ENCODE data around the gene TTC3.

TTC3 gene

GRCh38 chr21:37233551-37234146 lies 160.6 kb downstream of the TTC3 start:
- no peak overlapping the region for H3K4me3 ChIP-seq
- DNase-seq (ENCODE audit: low read depth, low spot score): no peak
- H3K36me3 ChIP-seq (ENCODE audit: insufficient read depth, low read length): peaks cover 20% of the 10 kb centered on the region; the same call in 1 of the 2 replicates
- TF ChIP-seq EZH2 (IDR thresholded peaks at IDR 0.05): no peak
- no peak for TF ChIP-seq POLR2AphosphoS5 (IDR thresholded peaks at IDR 0.05; ENCODE audit: borderline replicate concordance, low read depth, low read length)
- H3K9ac ChIP-seq (ENCODE audit: insufficient read length): no peak overlapping the region
- H3K9me3 ChIP-seq (ENCODE audit: low read depth, low read length): no peaks in the 10 kb centered on the region
- H3K27ac ChIP-seq: no peak overlapping the region

GRCh38 chr21:37237346-37237745 lies 164.3 kb downstream of the TTC3 start:
- DNase-seq (ENCODE audit: low read depth, low spot score): no peak
- H3K4me3 ChIP-seq: no peak overlapping the region
- peaks cover 3% of the 10 kb centered on the region; the same call in 1 of the 2 replicates for H3K36me3 ChIP-seq (ENCODE audit: insufficient read depth, low read length)
- H3K9me3 ChIP-seq (ENCODE audit: low read depth, low read length): no peaks in the 10 kb centered on the region
- TF ChIP-seq EZH2 (IDR thresholded peaks at IDR 0.05) (no peak), POLR2AphosphoS5 (IDR thresholded peaks at IDR 0.05; ENCODE audit: borderline replicate concordance, low read depth, low read length) (no peak), FOXP2 (optimal IDR thresholded peaks at IDR 0.05; ENCODE audit: control extremely low read depth, extremely low read length, insufficient read depth) (no peak)
- H3K27ac ChIP-seq: no peak overlapping the region
- no peak overlapping the region for H3K9ac ChIP-seq (ENCODE audit: insufficient read length)

GRCh38 chr21:37237764-37238163 lies 164.7 kb downstream of the TTC3 start:
- H3K27ac ChIP-seq: no peak overlapping the region
- H3K9ac ChIP-seq (ENCODE audit: insufficient read length): no peak overlapping the region
- no peaks in the 10 kb centered on the region for H3K9me3 ChIP-seq (ENCODE audit: low read depth, low read length)
- H3K4me3 ChIP-seq: no peak overlapping the region
- DNase-seq (ENCODE audit: low read depth, low spot score): no peak
- TF ChIP-seq FOXP2 (optimal IDR thresholded peaks at IDR 0.05; ENCODE audit: control extremely low read depth, extremely low read length, insufficient read depth) (no peak), EZH2 (IDR thresholded peaks at IDR 0.05) (no peak), POLR2AphosphoS5 (IDR thresholded peaks at IDR 0.05; ENCODE audit: borderline replicate concordance, low read depth, low read length) (no peak)
- H3K36me3 ChIP-seq (ENCODE audit: insufficient read depth, low read length): no peaks in the 10 kb centered on the region

GRCh38 chr21:37240978-37241377 lies 167.9 kb downstream of the TTC3 start:
- Histone ChIP-seq H3K4me3 (no peak overlapping the region), H3K27ac (no peak overlapping the region), H3K36me3 (ENCODE audit: insufficient read depth, low read length) (no peaks in the 10 kb centered on the region), H3K9me3 (ENCODE audit: low read depth, low read length) (no peaks in the 10 kb centered on the region), H3K9ac (ENCODE audit: insufficient read length) (no peak overlapping the region)
- TF ChIP-seq FOXP2 (optimal IDR thresholded peaks at IDR 0.05; ENCODE audit: control extremely low read depth, extremely low read length, insufficient read depth) (no peak), POLR2AphosphoS5 (IDR thresholded peaks at IDR 0.05; ENCODE audit: borderline replicate concordance, low read depth, low read length) (no peak), EZH2 (IDR thresholded peaks at IDR 0.05) (no peak)
- no peak for DNase-seq (ENCODE audit: low read depth, low spot score)

GRCh38 chr21:37241426-37241825 lies 168.4 kb downstream of the TTC3 start:
- no peaks in the 10 kb centered on the region for H3K36me3 ChIP-seq (ENCODE audit: insufficient read depth, low read length)
- no peak overlapping the region for H3K27ac ChIP-seq
- no peak for TF ChIP-seq EZH2 (IDR thresholded peaks at IDR 0.05)
- TF ChIP-seq FOXP2 (optimal IDR thresholded peaks at IDR 0.05; ENCODE audit: control extremely low read depth, extremely low read length, insufficient read depth): no peak
- no peak for TF ChIP-seq POLR2AphosphoS5 (IDR thresholded peaks at IDR 0.05; ENCODE audit: borderline replicate concordance, low read depth, low read length)
- no peak overlapping the region for H3K4me3 ChIP-seq
- no peak for DNase-seq (ENCODE audit: low read depth, low spot score)
- H3K9ac ChIP-seq (ENCODE audit: insufficient read length): no peak overlapping the region
- H3K9me3 ChIP-seq (ENCODE audit: low read depth, low read length): no peaks in the 10 kb centered on the region

- H3K9me3 ChIP-seq (ENCODE audit: low read depth, low read length): no peaks in the 10 kb centered on the region
- H3K27ac ChIP-seq: no peak overlapping the region
- H3K9ac ChIP-seq (ENCODE audit: insufficient read length): no peak overlapping the region
- H3K4me3 ChIP-seq: no peak overlapping the region
- no peaks in the 10 kb centered on the region for H3K36me3 ChIP-seq (ENCODE audit: insufficient read depth, low read length)
- no peak for DNase-seq (ENCODE audit: low read depth, low spot score)
- TF ChIP-seq FOXP2 (optimal IDR thresholded peaks at IDR 0.05; ENCODE audit: control extremely low read depth, extremely low read length, insufficient read depth) (no peak), POLR2AphosphoS5 (IDR thresholded peaks at IDR 0.05; ENCODE audit: borderline replicate concordance, low read depth, low read length) (no peak), EZH2 (IDR thresholded peaks at IDR 0.05) (no peak)
Measured at GRCh38 chr21:37243961-37244360, 170.9 kb downstream of the TTC3 start.

GRCh38 chr21:37244501-37245095 lies 171.5 kb downstream of the TTC3 start:
- no peak overlapping the region for H3K9ac ChIP-seq (ENCODE audit: insufficient read length)
- no peak for TF ChIP-seq EZH2 (IDR thresholded peaks at IDR 0.05)
- TF ChIP-seq FOXP2 (optimal IDR thresholded peaks at IDR 0.05; ENCODE audit: control extremely low read depth, extremely low read length, insufficient read depth): no peak
- no peak for TF ChIP-seq POLR2AphosphoS5 (IDR thresholded peaks at IDR 0.05; ENCODE audit: borderline replicate concordance, low read depth, low read length)
- H3K36me3 ChIP-seq (ENCODE audit: insufficient read depth, low read length): no peaks in the 10 kb centered on the region
- H3K27ac ChIP-seq: no peak overlapping the region
- no peak for DNase-seq (ENCODE audit: low read depth, low spot score)
- H3K4me3 ChIP-seq: no peak overlapping the region
- no peaks in the 10 kb centered on the region for H3K9me3 ChIP-seq (ENCODE audit: low read depth, low read length)

- Histone ChIP-seq H3K4me3 (no peak overlapping the region), H3K27ac (no peak overlapping the region), H3K9me3 (ENCODE audit: low read depth, low read length) (no peaks in the 10 kb centered on the region), H3K9ac (ENCODE audit: insufficient read length) (no peak overlapping the region), H3K36me3 (ENCODE audit: insufficient read depth, low read length) (no peaks in the 10 kb centered on the region)
- TF ChIP-seq EZH2 (IDR thresholded peaks at IDR 0.05): no peak
- no peak for TF ChIP-seq POLR2AphosphoS5 (IDR thresholded peaks at IDR 0.05; ENCODE audit: borderline replicate concordance, low read depth, low read length)
- no peak for TF ChIP-seq FOXP2 (optimal IDR thresholded peaks at IDR 0.05; ENCODE audit: control extremely low read depth, extremely low read length, insufficient read depth)
- no peak for DNase-seq (ENCODE audit: low read depth, low spot score)
Measured at GRCh38 chr21:37245151-37245550, 172.1 kb downstream of the TTC3 start.

- Histone ChIP-seq H3K27ac (no peak overlapping the region), H3K9me3 (ENCODE audit: low read depth, low read length) (no peaks in the 10 kb centered on the region), H3K4me3 (no peak overlapping the region), H3K36me3 (ENCODE audit: insufficient read depth, low read length) (no peaks in the 10 kb centered on the region), H3K9ac (ENCODE audit: insufficient read length) (no peak overlapping the region)
- TF ChIP-seq POLR2AphosphoS5 (IDR thresholded peaks at IDR 0.05; ENCODE audit: borderline replicate concordance, low read depth, low read length) (no peak), FOXP2 (optimal IDR thresholded peaks at IDR 0.05; ENCODE audit: control extremely low read depth, extremely low read length, insufficient read depth) (no peak), EZH2 (IDR thresholded peaks at IDR 0.05) (no peak)
- DNase-seq (ENCODE audit: low read depth, low spot score): no peak
Measured at GRCh38 chr21:37248298-37248697, 175.2 kb downstream of the TTC3 start.
